Measurements from ENCODE around the gene RAP2A.

Gene RAP2A

GRCh38 chr13:97401421-97401820 is 32.5 kb upstream of the RAP2A start:
- no peaks in the 10 kb centered on the region for H3K4me1 Mint-ChIP-seq (ENCODE audit: low read depth)
- H3K9me3 Mint-ChIP-seq: peaks cover 14% of the 10 kb centered on the region
- no peak overlapping the region for H3K27ac Mint-ChIP-seq
- peaks cover 2% of the 10 kb centered on the region for H3K27me3 Mint-ChIP-seq
- no peak overlapping the region for H3K4me3 Mint-ChIP-seq
- intact Hi-C loops (cut with micrococcal nuclease): no loop called here
- no peaks in the 10 kb centered on the region for H3K36me3 Mint-ChIP-seq (ENCODE audit: low read depth)

- Mint-ChIP-seq H3K27me3 (peaks cover 2% of the 10 kb centered on the region), H3K4me1 (ENCODE audit: low read depth) (no peaks in the 10 kb centered on the region), H3K4me3 (no peak overlapping the region), H3K27ac (no peak overlapping the region), H3K36me3 (ENCODE audit: low read depth) (no peaks in the 10 kb centered on the region), H3K9me3 (peaks cover 14% of the 10 kb centered on the region)
- intact Hi-C loops (cut with micrococcal nuclease): no loop called here
Observed at GRCh38 chr13:97403893-97404750, 29.8 kb upstream of the RAP2A start.

- Mint-ChIP-seq H3K36me3 (ENCODE audit: low read depth) (no peaks in the 10 kb centered on the region), H3K4me1 (ENCODE audit: low read depth) (no peaks in the 10 kb centered on the region)
- intact Hi-C loops (cut with micrococcal nuclease): no loop called here
Observed at GRCh38 chr13:97407540-97407939, 26.4 kb upstream of the RAP2A start.

GRCh38 chr13:97408938-97409337 is 25.0 kb upstream of the RAP2A start:
- H3K4me1 Mint-ChIP-seq (ENCODE audit: low read depth): peaks cover 4% of the 10 kb centered on the region
- intact Hi-C loops (cut with micrococcal nuclease): no loop called here
- no peak overlapping the region for H3K4me3 Mint-ChIP-seq
- H3K27me3 Mint-ChIP-seq: peaks cover 2% of the 10 kb centered on the region
- H3K27ac Mint-ChIP-seq: no peak overlapping the region
- H3K9me3 Mint-ChIP-seq: no peaks in the 10 kb centered on the region
- H3K36me3 Mint-ChIP-seq (ENCODE audit: low read depth): no peaks in the 10 kb centered on the region

More at GRCh38 chr13:97407540-97407939, 26.4 kb upstream of the RAP2A start:
- Mint-ChIP-seq H3K27ac (no peak overlapping the region), H3K4me3 (no peak overlapping the region), H3K27me3 (peaks cover 2% of the 10 kb centered on the region), H3K9me3 (no peaks in the 10 kb centered on the region)

GRCh38 chr13:97411984-97412383 is 22.0 kb upstream of the RAP2A start:
- Mint-ChIP-seq H3K27me3 (no peaks in the 10 kb centered on the region), H3K36me3 (ENCODE audit: low read depth) (no peaks in the 10 kb centered on the region), H3K4me1 (ENCODE audit: low read depth) (peaks cover 5% of the 10 kb centered on the region), H3K9me3 (no peaks in the 10 kb centered on the region), H3K4me3 (no peak overlapping the region), H3K27ac (no peak overlapping the region)
- intact Hi-C loops (cut with micrococcal nuclease): no loop called here

GRCh38 chr13:97413694-97414093 is 20.3 kb upstream of the RAP2A start:
- H3K27ac Mint-ChIP-seq: no peak overlapping the region
- H3K27me3 Mint-ChIP-seq: no peaks in the 10 kb centered on the region

GRCh38 chr13:97414392-97414791 is 19.6 kb upstream of the RAP2A start:
- intact Hi-C loops (cut with micrococcal nuclease): no loop called here
- Mint-ChIP-seq H3K4me1 (ENCODE audit: low read depth) (peaks cover 5% of the 10 kb centered on the region), H3K4me3 (no peak overlapping the region), H3K9me3 (no peaks in the 10 kb centered on the region), H3K27ac (no peak overlapping the region), H3K36me3 (ENCODE audit: low read depth) (no peaks in the 10 kb centered on the region), H3K27me3 (no peaks in the 10 kb centered on the region)

More at GRCh38 chr13:97413694-97414093, 20.3 kb upstream of the RAP2A start:
- H3K4me3 Mint-ChIP-seq: no peak overlapping the region
- no peaks in the 10 kb centered on the region for H3K36me3 Mint-ChIP-seq (ENCODE audit: low read depth)
- intact Hi-C loops (cut with micrococcal nuclease): no loop called here
- H3K4me1 Mint-ChIP-seq (ENCODE audit: low read depth): peaks cover 5% of the 10 kb centered on the region
- H3K9me3 Mint-ChIP-seq: no peaks in the 10 kb centered on the region

- no peaks in the 10 kb centered on the region for H3K9me3 Mint-ChIP-seq
- H3K4me1 Mint-ChIP-seq (ENCODE audit: low read depth): peaks cover 5% of the 10 kb centered on the region
- intact Hi-C loops (cut with micrococcal nuclease): no loop called here
- H3K27ac Mint-ChIP-seq: no peak overlapping the region
- H3K4me3 Mint-ChIP-seq: no peak overlapping the region
- no peaks in the 10 kb centered on the region for H3K36me3 Mint-ChIP-seq (ENCODE audit: low read depth)
- peaks cover 1% of the 10 kb centered on the region for H3K27me3 Mint-ChIP-seq
Observed at GRCh38 chr13:97417698-97418097, 16.3 kb upstream of the RAP2A start.

- Mint-ChIP-seq H3K36me3 (ENCODE audit: low read depth) (no peaks in the 10 kb centered on the region), H3K4me3 (no peak overlapping the region)
Observed at GRCh38 chr13:97422118-97423054, 11.6 kb upstream of the RAP2A start.

GRCh38 chr13:97423300-97424045 is 10.5 kb upstream of the RAP2A start:
- peaks cover 1% of the 10 kb centered on the region for H3K27me3 Mint-ChIP-seq
- intact Hi-C loops (cut with micrococcal nuclease): no loop called here
- no peaks in the 10 kb centered on the region for H3K36me3 Mint-ChIP-seq (ENCODE audit: low read depth)
- no peaks in the 10 kb centered on the region for H3K4me1 Mint-ChIP-seq (ENCODE audit: low read depth)
- H3K27ac Mint-ChIP-seq: no peak overlapping the region
- no peaks in the 10 kb centered on the region for H3K9me3 Mint-ChIP-seq
- H3K4me3 Mint-ChIP-seq: no peak overlapping the region

More at GRCh38 chr13:97422118-97423054, 11.6 kb upstream of the RAP2A start:
- peaks cover 1% of the 10 kb centered on the region for H3K27me3 Mint-ChIP-seq
- no peaks in the 10 kb centered on the region for H3K9me3 Mint-ChIP-seq
- no peaks in the 10 kb centered on the region for H3K4me1 Mint-ChIP-seq (ENCODE audit: low read depth)
- no peak overlapping the region for H3K27ac Mint-ChIP-seq
- intact Hi-C loops (cut with micrococcal nuclease): no loop called here

- intact Hi-C loops (cut with micrococcal nuclease): no loop called here
- peaks cover 16% of the 10 kb centered on the region for H3K4me1 Mint-ChIP-seq (ENCODE audit: low read depth)
Observed at GRCh38 chr13:97425590-97425989, 8.4 kb upstream of the RAP2A start.

GRCh38 chr13:97426695-97427094 is 7.3 kb upstream of the RAP2A start:
- Mint-ChIP-seq H3K27ac (no peak overlapping the region), H3K4me3 (no peak overlapping the region), H3K36me3 (ENCODE audit: low read depth) (no peaks in the 10 kb centered on the region), H3K9me3 (no peaks in the 10 kb centered on the region), H3K4me1 (ENCODE audit: low read depth) (peaks cover 25% of the 10 kb centered on the region), H3K27me3 (no peaks in the 10 kb centered on the region)
- intact Hi-C loops (cut with micrococcal nuclease): no loop called here

More at GRCh38 chr13:97425590-97425989, 8.4 kb upstream of the RAP2A start:
- no peaks in the 10 kb centered on the region for H3K36me3 Mint-ChIP-seq (ENCODE audit: low read depth)
- peaks cover 1% of the 10 kb centered on the region for H3K27me3 Mint-ChIP-seq
- no peak overlapping the region for H3K27ac Mint-ChIP-seq
- no peaks in the 10 kb centered on the region for H3K9me3 Mint-ChIP-seq
- no peak overlapping the region for H3K4me3 Mint-ChIP-seq

- no peaks in the 10 kb centered on the region for H3K27me3 Mint-ChIP-seq
- no peaks in the 10 kb centered on the region for H3K9me3 Mint-ChIP-seq
- peaks cover 35% of the 10 kb centered on the region for H3K4me1 Mint-ChIP-seq (ENCODE audit: low read depth)
- intact Hi-C loops (cut with micrococcal nuclease): loop anchor here (5.0 to 10.0 kb wide), 2 partner anchors 62 to 375 kb away; no protein-coding TSS in a partner anchor
- no peak overlapping the region for H3K4me3 Mint-ChIP-seq
- peak overlapping the region; percentile 22 for H3K27ac Mint-ChIP-seq
- H3K36me3 Mint-ChIP-seq (ENCODE audit: low read depth): peaks cover 16% of the 10 kb centered on the region
Observed at GRCh38 chr13:97429681-97430081, 4.3 kb upstream of the RAP2A start.
